ENCODE results near the gene HOXC13. TPM values are rescaled to one million over a fixed set of nuclear protein-coding genes. Genes with fewer than 3 reads are reported as not detected.

The HOXC13 gene
- total and polyA plus RNA-seq, 4 donors: 0.10 TPM; not detected in 3

- peaks cover 3% of the 10 kb centered on the region for H3K36me3 ChIP-seq (ENCODE audit: control insufficient read depth, insufficient read depth, low read length)
- H3K27me3 ChIP-seq (ENCODE audit: control insufficient read depth, insufficient read depth, low read length): peaks cover 92% of the 10 kb centered on the region
- peak overlapping the region; percentile 99 for H3K27ac ChIP-seq (ENCODE audit: low read depth, low read length)
- no peaks in the 10 kb centered on the region for H3K9me3 ChIP-seq (ENCODE audit: control insufficient read depth, insufficient read depth, low read length)
- peak overlapping the region; percentile 24 for H3K4me3 ChIP-seq (ENCODE audit: low read depth, low read length)
- no peak for DNase-seq (ENCODE audit: low read depth in 4 of 6, low spot score in 6 of 6)
- H3K4me1 ChIP-seq (ENCODE audit: control insufficient read depth, insufficient read depth, low read length): peaks cover 55% of the 10 kb centered on the region
- 13% methylated on average over 27 of the region's 30 CpGs for WGBS (ENCODE audit: insufficient coverage)
Measured at GRCh38 chr12:53981634-53982565, 43.3 kb downstream of the HOXC13 start.

GRCh38 chr12:53982648-53983567, 44.3 kb downstream of the HOXC13 start:
- Histone ChIP-seq H3K27ac (ENCODE audit: low read depth, low read length) (peak overlapping the region; percentile 99), H3K9me3 (ENCODE audit: control insufficient read depth, insufficient read depth, low read length) (no peaks in the 10 kb centered on the region), H3K4me1 (ENCODE audit: control insufficient read depth, insufficient read depth, low read length) (peaks cover 53% of the 10 kb centered on the region), H3K4me3 (ENCODE audit: low read depth, low read length) (peak overlapping the region; percentile 24), H3K27me3 (ENCODE audit: control insufficient read depth, insufficient read depth, low read length) (peaks cover 89% of the 10 kb centered on the region), H3K36me3 (ENCODE audit: control insufficient read depth, insufficient read depth, low read length) (peaks cover 3% of the 10 kb centered on the region)
- no peak for DNase-seq (ENCODE audit: low read depth in 4 of 6, low spot score in 6 of 6)
- WGBS (ENCODE audit: insufficient coverage): 16% methylated on average over 16 of the region's 26 CpGs

- Histone ChIP-seq H3K4me1 (ENCODE audit: control insufficient read depth, insufficient read depth, low read length) (peaks cover 53% of the 10 kb centered on the region), H3K27me3 (ENCODE audit: control insufficient read depth, insufficient read depth, low read length) (peaks cover 89% of the 10 kb centered on the region), H3K4me3 (ENCODE audit: low read depth, low read length) (peak overlapping the region; percentile 24), H3K36me3 (ENCODE audit: control insufficient read depth, insufficient read depth, low read length) (peaks cover 3% of the 10 kb centered on the region), H3K27ac (ENCODE audit: low read depth, low read length) (peak overlapping the region; percentile 99), H3K9me3 (ENCODE audit: control insufficient read depth, insufficient read depth, low read length) (no peaks in the 10 kb centered on the region)
- WGBS (ENCODE audit: insufficient coverage): 14% methylated on average over 9 of the region's 17 CpGs
- DNase-seq (ENCODE audit: low read depth in 4 of 6, low spot score in 6 of 6): no peak
Measured at GRCh38 chr12:53983568-53983949, 44.9 kb downstream of the HOXC13 start.

- Histone ChIP-seq H3K4me1 (ENCODE audit: control insufficient read depth, insufficient read depth, low read length) (peaks cover 54% of the 10 kb centered on the region), H3K27ac (ENCODE audit: low read depth, low read length) (peak overlapping the region; percentile 99), H3K4me3 (ENCODE audit: low read depth, low read length) (peak overlapping the region; percentile 24), H3K9me3 (ENCODE audit: control insufficient read depth, insufficient read depth, low read length) (no peaks in the 10 kb centered on the region), H3K36me3 (ENCODE audit: control insufficient read depth, insufficient read depth, low read length) (peaks cover 3% of the 10 kb centered on the region), H3K27me3 (ENCODE audit: control insufficient read depth, insufficient read depth, low read length) (peaks cover 89% of the 10 kb centered on the region)
- WGBS (ENCODE audit: insufficient coverage): 13% methylated on average over 23 of the region's 30 CpGs
- no peak for DNase-seq (ENCODE audit: low read depth in 4 of 6, low spot score in 6 of 6)
Measured at GRCh38 chr12:53983950-53984572, 45.4 kb downstream of the HOXC13 start.

GRCh38 chr12:53984901-53985691, 46.5 kb downstream of the HOXC13 start, which contains the start of gene HOXC10:
TSS of gene HOXC10 (plus strand) at chr12:53985146. CDS start at chr12:53985260, 114 bp downstream.
- H3K9me3 ChIP-seq (ENCODE audit: control insufficient read depth, insufficient read depth, low read length): no peaks in the 10 kb centered on the region
- peaks cover 87% of the 10 kb centered on the region for H3K27me3 ChIP-seq (ENCODE audit: control insufficient read depth, insufficient read depth, low read length)
- WGBS (ENCODE audit: insufficient coverage): 2% methylated on average over 47 of the region's 55 CpGs
- peak within 1 kb of the TSS; percentile 99 for H3K27ac ChIP-seq (ENCODE audit: low read depth, low read length)
- DNase-seq (ENCODE audit: low read depth in 4 of 6, low spot score in 6 of 6): peak in 5 of 6 donors; percentile 92 to 97 (median 95)
- H3K4me3 ChIP-seq (ENCODE audit: low read depth, low read length): peak within 1 kb of the TSS; percentile 88
- H3K4me1 ChIP-seq (ENCODE audit: control insufficient read depth, insufficient read depth, low read length): peaks cover 54% of the 10 kb centered on the region
- peaks cover 3% of the 10 kb centered on the region for H3K36me3 ChIP-seq (ENCODE audit: control insufficient read depth, insufficient read depth, low read length)

- peaks cover 6% of the 10 kb centered on the region for H3K36me3 ChIP-seq (ENCODE audit: control insufficient read depth, insufficient read depth, low read length)
- WGBS (ENCODE audit: insufficient coverage): 2% methylated on average over 21 of the region's 21 CpGs
- peaks cover 88% of the 10 kb centered on the region for H3K27me3 ChIP-seq (ENCODE audit: control insufficient read depth, insufficient read depth, low read length)
- peak overlapping the region; percentile 99 for H3K27ac ChIP-seq (ENCODE audit: low read depth, low read length)
- H3K4me3 ChIP-seq (ENCODE audit: low read depth, low read length): peak overlapping the region; percentile 88
- DNase-seq (ENCODE audit: low read depth in 4 of 6, low spot score in 6 of 6): no peak
- H3K4me1 ChIP-seq (ENCODE audit: control insufficient read depth, insufficient read depth, low read length): peaks cover 56% of the 10 kb centered on the region
- no peaks in the 10 kb centered on the region for H3K9me3 ChIP-seq (ENCODE audit: control insufficient read depth, insufficient read depth, low read length)
Measured at GRCh38 chr12:53985692-53985993, 47.0 kb downstream of the HOXC13 start.

- Histone ChIP-seq H3K27me3 (ENCODE audit: control insufficient read depth, insufficient read depth, low read length) (peaks cover 88% of the 10 kb centered on the region), H3K27ac (ENCODE audit: low read depth, low read length) (peak overlapping the region; percentile 99), H3K36me3 (ENCODE audit: control insufficient read depth, insufficient read depth, low read length) (peaks cover 8% of the 10 kb centered on the region), H3K9me3 (ENCODE audit: control insufficient read depth, insufficient read depth, low read length) (no peaks in the 10 kb centered on the region), H3K4me3 (ENCODE audit: low read depth, low read length) (peak overlapping the region; percentile 88), H3K4me1 (ENCODE audit: control insufficient read depth, insufficient read depth, low read length) (peaks cover 56% of the 10 kb centered on the region)
- 7% methylated on average over 45 of the region's 50 CpGs for WGBS (ENCODE audit: insufficient coverage)
- DNase-seq (ENCODE audit: low read depth in 4 of 6, low spot score in 6 of 6): no peak
Measured at GRCh38 chr12:53985994-53986685, 47.5 kb downstream of the HOXC13 start.

- H3K27me3 ChIP-seq (ENCODE audit: control insufficient read depth, insufficient read depth, low read length): peaks cover 85% of the 10 kb centered on the region
- WGBS (ENCODE audit: insufficient coverage): 29% methylated on average over 15 of the region's 21 CpGs
- H3K4me1 ChIP-seq (ENCODE audit: control insufficient read depth, insufficient read depth, low read length): peaks cover 59% of the 10 kb centered on the region
- DNase-seq (ENCODE audit: low read depth in 4 of 6, low spot score in 6 of 6): no peak
- peaks cover 8% of the 10 kb centered on the region for H3K36me3 ChIP-seq (ENCODE audit: control insufficient read depth, insufficient read depth, low read length)
- no peaks in the 10 kb centered on the region for H3K9me3 ChIP-seq (ENCODE audit: control insufficient read depth, insufficient read depth, low read length)
- H3K4me3 ChIP-seq (ENCODE audit: low read depth, low read length): peak overlapping the region; percentile 88
- peak overlapping the region; percentile 99 for H3K27ac ChIP-seq (ENCODE audit: low read depth, low read length)
Measured at GRCh38 chr12:53986686-53987483, 48.3 kb downstream of the HOXC13 start.

All from spinal cord (tissue), 10 donors.